ENCODE measurements around the gene PEX11A.

DNA sequence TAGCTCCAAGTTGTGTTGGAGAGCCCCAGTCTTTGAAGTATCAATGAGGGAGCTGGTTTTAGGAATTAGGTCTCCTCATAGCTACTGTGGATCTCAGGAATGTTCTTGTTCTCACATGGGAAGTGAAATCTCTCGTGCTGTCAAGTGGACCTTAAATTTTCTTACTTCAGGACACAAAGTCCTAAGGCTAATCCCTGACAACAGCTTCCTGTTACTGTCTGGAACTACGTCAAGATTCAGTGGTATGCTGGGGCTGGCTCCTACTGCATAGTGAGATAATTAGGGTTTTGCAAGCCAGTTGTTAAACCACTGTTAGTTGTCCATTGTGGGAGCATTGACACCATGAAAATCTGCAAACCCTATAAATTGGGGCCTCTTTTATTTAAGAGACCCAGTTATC is 37.7 kb upstream of the PEX11A start:
- no peak for TF ChIP-seq POLR2AphosphoS5 (IDR thresholded peaks at IDR 0.05)
- TF ChIP-seq, protein P1, sequence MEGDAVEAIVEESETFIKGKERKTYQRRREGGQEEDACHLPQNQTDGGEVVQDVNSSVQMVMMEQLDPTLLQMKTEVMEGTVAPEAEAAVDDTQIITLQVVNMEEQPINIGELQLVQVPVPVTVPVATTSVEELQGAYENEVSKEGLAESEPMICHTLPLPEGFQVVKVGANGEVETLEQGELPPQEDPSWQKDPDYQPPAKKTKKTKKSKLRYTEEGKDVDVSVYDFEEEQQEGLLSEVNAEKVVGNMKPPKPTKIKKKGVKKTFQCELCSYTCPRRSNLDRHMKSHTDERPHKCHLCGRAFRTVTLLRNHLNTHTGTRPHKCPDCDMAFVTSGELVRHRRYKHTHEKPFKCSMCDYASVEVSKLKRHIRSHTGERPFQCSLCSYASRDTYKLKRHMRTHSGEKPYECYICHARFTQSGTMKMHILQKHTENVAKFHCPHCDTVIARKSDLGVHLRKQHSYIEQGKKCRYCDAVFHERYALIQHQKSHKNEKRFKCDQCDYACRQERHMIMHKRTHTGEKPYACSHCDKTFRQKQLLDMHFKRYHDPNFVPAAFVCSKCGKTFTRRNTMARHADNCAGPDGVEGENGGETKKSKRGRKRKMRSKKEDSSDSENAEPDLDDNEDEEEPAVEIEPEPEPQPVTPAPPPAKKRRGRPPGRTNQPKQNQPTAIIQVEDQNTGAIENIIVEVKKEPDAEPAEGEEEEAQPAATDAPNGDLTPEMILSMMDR (IDR thresholded peaks at IDR 0.05), result no peak

Measured in breast epithelium (tissue), 3 donors.